LNCaP clone FGC (cell line): Measurements from ENCODE around the gene PRKCH.

ENCODE experiments used
- DNase-seq: peaks from one replicate; pipeline ENCODE4 v3.0.0-alpha.2; 2011; ENCODE audit warnings: low read depth
- H3K4me3 ChIP-seq: 2 replicates; pipeline ENCODE4 v1.5.1; 2011; ENCODE audit warnings: mild to moderate bottlenecking, low read depth, low read length, control low read depth
- CTCF ChIP-seq: IDR thresholded peaks from 2 replicates; pipeline ENCODE4 v1.5.1; 2012; ENCODE audit warnings: mild to moderate bottlenecking; ENCODE audit not compliant: control insufficient read depth, insufficient read depth; ENCODE audit errors: extremely low read depth

Gene PRKCH

DNA sequence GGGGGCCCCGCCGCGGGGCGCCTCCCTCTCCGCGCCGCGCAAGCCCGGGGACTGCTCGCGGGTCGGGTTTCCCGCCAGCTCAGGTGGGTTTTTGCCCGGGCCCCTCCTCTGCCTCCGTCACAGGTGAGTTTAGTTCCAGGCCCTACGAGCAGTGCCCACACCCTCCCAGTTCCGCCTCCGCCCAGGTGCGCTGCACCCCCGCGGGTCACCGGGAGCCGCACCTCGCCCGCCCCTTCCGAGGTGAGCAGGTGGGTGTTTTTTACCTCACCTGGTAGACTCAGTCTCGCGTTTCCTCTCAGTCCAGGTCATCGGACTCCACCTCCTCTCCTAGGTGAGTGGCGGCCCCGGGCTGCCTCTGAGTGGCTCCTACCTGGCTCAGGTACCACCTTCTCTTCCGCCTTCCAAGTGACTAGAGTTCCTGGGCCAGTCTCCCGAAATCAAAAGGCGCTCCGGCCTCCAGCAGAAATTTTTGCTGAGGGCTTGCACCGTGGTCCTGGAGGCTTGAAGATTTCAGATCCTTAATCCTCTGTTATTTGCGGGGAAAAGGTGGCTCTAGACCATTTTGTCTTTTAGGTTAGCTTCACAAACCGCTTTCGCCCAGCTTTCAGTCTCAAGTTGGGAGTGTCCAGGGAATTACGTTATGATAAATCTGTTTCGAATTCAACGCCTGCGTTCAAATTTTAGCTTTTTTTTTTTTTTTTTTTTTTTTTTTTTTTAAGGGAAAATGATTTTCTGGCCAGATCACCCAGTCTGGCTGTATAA lies 40.0 kb upstream of the PRKCH start, which contains the start of gene TMEM30B:
TMEM30B (minus strand) TSS at position 153 of the 762 bp plus-strand sequence. CDS start 191 bp downstream, outside the sequence.
- TF ChIP-seq CTCF, result no peak
- no peak within 1 kb of the TSS for H3K4me3 ChIP-seq
- no peak for DNase-seq

GRCh38 chr14:61281948-61282275 lies 39.5 kb upstream of the PRKCH start:
- H3K4me3 ChIP-seq, result no peak overlapping the region
- no peak for TF ChIP-seq CTCF
- no peak for DNase-seq

- no peak for DNase-seq
- H3K4me3 ChIP-seq, result no peak overlapping the region
- no peak for TF ChIP-seq CTCF
Observed at GRCh38 chr14:61282746-61283145, 38.6 kb upstream of the PRKCH start.

GRCh38 chr14:61284001-61284400 lies 37.4 kb upstream of the PRKCH start:
- no peak for TF ChIP-seq CTCF
- no peak for DNase-seq
- no peak overlapping the region for H3K4me3 ChIP-seq

DNA sequence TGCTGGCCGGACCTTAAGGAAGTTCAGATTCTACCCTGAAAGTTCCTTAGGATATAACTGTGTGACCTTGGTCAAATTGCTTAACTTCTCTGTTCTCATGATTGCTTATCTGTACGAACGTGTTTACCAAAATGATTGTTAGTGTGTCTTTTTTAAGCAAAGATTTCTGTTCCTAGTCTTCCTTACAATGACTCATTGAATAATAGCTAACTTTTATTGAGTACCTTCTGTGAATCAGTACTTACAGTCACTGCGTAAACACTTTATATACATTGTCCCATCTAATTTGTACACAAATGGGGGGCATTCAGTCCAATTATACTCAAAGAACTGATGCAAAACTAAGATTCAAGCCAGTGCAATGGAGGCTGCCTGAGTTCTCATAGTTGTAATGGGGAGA lies 36.0 kb upstream of the PRKCH start:
- peak; percentile 28 for DNase-seq
- TF ChIP-seq CTCF, result no peak

GRCh38 chr14:61287196-61287595 lies 34.2 kb upstream of the PRKCH start:
- no peak for DNase-seq
- no peak overlapping the region for H3K4me3 ChIP-seq
- no peak for TF ChIP-seq CTCF

More for the DNA sequence above, 36.0 kb upstream of the PRKCH start:
- no peak overlapping the region for H3K4me3 ChIP-seq

- TF ChIP-seq CTCF, result no peak
Observed at GRCh38 chr14:61288228-61288627, 33.2 kb upstream of the PRKCH start.

More at GRCh38 chr14:61288228-61288627, 33.2 kb upstream of the PRKCH start:
- no peak for DNase-seq
- no peak overlapping the region for H3K4me3 ChIP-seq
